Measurements from ENCODE around the gene ZFP30.

DNA sequence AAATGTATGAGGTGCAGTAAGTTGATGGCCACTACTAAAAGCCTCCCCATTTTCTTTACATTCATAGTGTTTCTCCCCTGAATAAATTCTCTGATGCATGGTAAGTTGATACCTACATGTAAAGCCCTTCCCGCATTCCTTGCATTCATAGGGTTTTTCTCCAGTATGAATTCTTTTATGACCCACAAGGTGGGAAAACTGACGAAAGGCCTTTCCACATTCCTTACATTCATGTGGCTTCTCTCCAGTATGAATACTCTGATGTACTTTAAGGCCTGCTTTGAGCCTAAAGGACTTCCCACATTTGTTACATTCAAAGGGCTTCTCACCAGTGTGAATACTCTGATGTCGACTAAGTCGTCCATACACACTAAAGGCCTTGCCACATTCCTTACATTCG, 43.8 kb upstream of the ZFP30 start:
- TF ChIP-seq, protein P1, sequence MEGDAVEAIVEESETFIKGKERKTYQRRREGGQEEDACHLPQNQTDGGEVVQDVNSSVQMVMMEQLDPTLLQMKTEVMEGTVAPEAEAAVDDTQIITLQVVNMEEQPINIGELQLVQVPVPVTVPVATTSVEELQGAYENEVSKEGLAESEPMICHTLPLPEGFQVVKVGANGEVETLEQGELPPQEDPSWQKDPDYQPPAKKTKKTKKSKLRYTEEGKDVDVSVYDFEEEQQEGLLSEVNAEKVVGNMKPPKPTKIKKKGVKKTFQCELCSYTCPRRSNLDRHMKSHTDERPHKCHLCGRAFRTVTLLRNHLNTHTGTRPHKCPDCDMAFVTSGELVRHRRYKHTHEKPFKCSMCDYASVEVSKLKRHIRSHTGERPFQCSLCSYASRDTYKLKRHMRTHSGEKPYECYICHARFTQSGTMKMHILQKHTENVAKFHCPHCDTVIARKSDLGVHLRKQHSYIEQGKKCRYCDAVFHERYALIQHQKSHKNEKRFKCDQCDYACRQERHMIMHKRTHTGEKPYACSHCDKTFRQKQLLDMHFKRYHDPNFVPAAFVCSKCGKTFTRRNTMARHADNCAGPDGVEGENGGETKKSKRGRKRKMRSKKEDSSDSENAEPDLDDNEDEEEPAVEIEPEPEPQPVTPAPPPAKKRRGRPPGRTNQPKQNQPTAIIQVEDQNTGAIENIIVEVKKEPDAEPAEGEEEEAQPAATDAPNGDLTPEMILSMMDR (IDR thresholded peaks at IDR 0.05): no peak
- TF ChIP-seq EP300 (IDR thresholded peaks at IDR 0.05) (no peak), POLR2AphosphoS5 (IDR thresholded peaks at IDR 0.05) (no peak), POLR2A (IDR thresholded peaks at IDR 0.05) (no peak)
